ENCODE measurements around the gene CDH3.

Gene CDH3

GRCh38 chr16:68644715-68645493, at the start of gene CDH3:
CDH3 (plus strand) TSS chr16:68645310; CDS start chr16:68645380, 70 bp downstream.
- DNase-seq: no peak

GRCh38 chr16:68596266-68596665, 48.8 kb upstream of the CDH3 start:
- no peak for DNase-seq

- DNase-seq: no peak
Observed at GRCh38 chr16:68599586-68599985, 45.5 kb upstream of the CDH3 start.

- no peak for DNase-seq
Observed at GRCh38 chr16:68605746-68606145, 39.4 kb upstream of the CDH3 start.

GRCh38 chr16:68607443-68607842, 37.7 kb upstream of the CDH3 start:
- no peak for DNase-seq

- no peak for DNase-seq
Observed at GRCh38 chr16:68608330-68608729, 36.8 kb upstream of the CDH3 start.

GRCh38 chr16:68612996-68613395, 32.1 kb upstream of the CDH3 start:
- DNase-seq: no peak

- DNase-seq: no peak
Observed at GRCh38 chr16:68617734-68618133, 27.4 kb upstream of the CDH3 start.

GRCh38 chr16:68626557-68626956, 18.6 kb upstream of the CDH3 start:
- DNase-seq: no peak

- no peak for DNase-seq
Observed at GRCh38 chr16:68627951-68628425, 17.1 kb upstream of the CDH3 start.

GRCh38 chr16:68629351-68629910, 15.7 kb upstream of the CDH3 start:
- no peak for DNase-seq

GRCh38 chr16:68636064-68636560, 9.0 kb upstream of the CDH3 start:
- DNase-seq: no peak

GRCh38 chr16:68636818-68637217, 8.3 kb upstream of the CDH3 start:
- DNase-seq: no peak

GRCh38 chr16:68640972-68641371, 4.1 kb upstream of the CDH3 start:
- no peak for DNase-seq

- no peak for DNase-seq
Observed at GRCh38 chr16:68642047-68642435, 3.1 kb upstream of the CDH3 start.

GRCh38 chr16:68642436-68643101, 2.5 kb upstream of the CDH3 start:
- DNase-seq: peak; percentile 10

GRCh38 chr16:68643227-68643626, 1.9 kb upstream of the CDH3 start:
- DNase-seq: no peak

- no peak for DNase-seq
Observed at GRCh38 chr16:68643847-68644246, 1.3 kb upstream of the CDH3 start.

- DNase-seq: no peak
Observed at GRCh38 chr16:68644296-68644695, 814 bp upstream of the CDH3 start.

GRCh38 chr16:68645494-68646388, 631 bp downstream of the CDH3 start:
- DNase-seq: no peak

GRCh38 chr16:68646953-68647659, 2.0 kb downstream of the CDH3 start:
- no peak for DNase-seq

- no peak for DNase-seq
Observed at GRCh38 chr16:68651136-68651535, 6.0 kb downstream of the CDH3 start.
